Body of pancreas (tissue), 4 donors: Measurements from ENCODE around the gene GFOD1. TPM values are rescaled to one million over a fixed set of nuclear protein-coding genes. Genes with fewer than 3 reads are reported as not detected.

Experiments used
- ATAC-seq: fragments of 150-250 bp; one replicate; pipeline ENCODE4 v1.9.1; 2016
- DNase-seq, 4 donors: peaks; one replicate each; pipeline ENCODE4 v3.0.0-alpha.2; 2019
- H3K27ac ChIP-seq, 4 donors: fragments of 200-600 bp; sonication (generic); 1 replicate in 3 of 4; 2 replicates in 1 of 4; pipeline versions ENCODE4 v1.5.1 to v1.6.1; 2016 to 2019; ENCODE audit warnings: mild to moderate bottlenecking in 1 of 4, mixed read lengths in 1 of 4, moderate library complexity in 1 of 4
- H3K27me3 ChIP-seq, 2 donors: fragments of 200-600 bp; sonication (generic); one replicate each; pipeline ENCODE4 v1.6.0; 2016; ENCODE audit warnings: mild to moderate bottlenecking in 1 of 2
- H3K36me3 ChIP-seq, 2 donors: fragments of 200-600 bp; sonication (generic); replicated peaks in 1 of 2; 2 replicates each; pipeline ENCODE4 v1.5.1; 2016; ENCODE audit warnings: low read depth in 2 of 2; ENCODE audit not compliant: insufficient read depth in 1 of 2
- H3K4me1 ChIP-seq: fragments of 200-600 bp; sonication (generic); one replicate; pipeline ENCODE4 v1.6.0; 2016
- H3K4me3 ChIP-seq, 2 donors: fragments of 200-600 bp; sonication (generic); 1 replicate in 1 of 2; 2 replicates in 1 of 2; pipeline ENCODE4 v1.5.1; 2016 to 2019
- H3K9me3 ChIP-seq, 3 donors: fragments of 200-600 bp; sonication (generic); 1 replicate in 2 of 3; 2 replicates in 1 of 3; pipeline ENCODE4 v1.5.1; 2016
- CTCF ChIP-seq, 7 experiments: fragments of 450-650 bp in 4 of 7; fragments of 200-600 bp in 3 of 7; sonication (generic) in 3 of 7; IDR thresholded peaks; one replicate each; pipeline ENCODE4 v1.5.1; 2016 to 2019; ENCODE audit warnings: antibody characterized with exemption in 7 of 7
- POLR2A ChIP-seq, 3 donors: fragments of 450-650 bp; IDR thresholded peaks; one replicate each; pipeline ENCODE4 v1.6.1; 2016; ENCODE audit warnings: antibody characterized with exemption in 3 of 3, mild to moderate bottlenecking in 2 of 3
- WGBS, 2 donors: methylation state at CpG; one replicate each; pipeline ENCODE4 v1.1.5; 2017; 5-methylcytosine and 5-hydroxymethylcytosine counted together
- intact Hi-C: fragments of 100-400 bp; cut with DNase I; formaldehyde crosslinking; loops from one replicate; pipeline ENCODE4 v1.15.1; 2023
- total RNA-seq, 2 donors: library from RNA; depleted of rRNA; stranded (reverse); fragments of >200 nt; gene quantifications; one replicate each; pipeline ENCODE4 v1.1.0, GENCODE V29; 2016

Gene GFOD1
- total RNA-seq, 2 donors from 2014 or later, result 4.3 to 5.2 TPM

DNA sequence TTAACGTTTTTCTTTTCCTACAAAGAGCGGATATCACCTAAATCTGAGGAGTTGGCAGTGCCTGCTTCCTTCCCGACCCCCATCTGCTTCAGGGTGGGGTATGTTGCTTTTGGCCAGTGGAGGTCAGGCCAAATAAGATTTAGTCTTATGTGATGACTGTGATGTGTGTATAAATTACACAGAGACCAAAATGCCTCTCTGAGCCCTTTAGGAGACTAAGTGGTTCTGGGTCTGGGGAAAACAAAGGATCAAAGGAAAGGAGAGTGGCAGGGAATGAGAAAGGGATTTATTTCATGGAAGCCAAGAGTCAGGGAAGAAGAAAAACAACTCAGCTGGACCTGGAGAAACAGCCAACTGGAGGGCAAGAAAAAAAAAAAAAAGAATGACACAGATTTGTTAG, 120.0 kb downstream of the GFOD1 start:
- DNase-seq (no peak), ATAC-seq (no peak)
- Histone ChIP-seq H3K4me1 (peaks cover 7% of the 10 kb centered on the region), H3K9me3 (no peaks in the 10 kb centered on the region), H3K36me3 (no peaks in the 10 kb centered on the region), H3K4me3 (no peak overlapping the region), H3K27ac (no peak overlapping the region), H3K27me3 (no peaks in the 10 kb centered on the region)
- WGBS, 2 donors, result 39 to 77% methylated on average over 3 of the region's 3 CpGs
- intact Hi-C loops, result no loop called here
- TF ChIP-seq CTCF (IDR thresholded peaks at IDR 0.05), result no peak
- no peak for TF ChIP-seq POLR2A (IDR thresholded peaks at IDR 0.05)

DNA sequence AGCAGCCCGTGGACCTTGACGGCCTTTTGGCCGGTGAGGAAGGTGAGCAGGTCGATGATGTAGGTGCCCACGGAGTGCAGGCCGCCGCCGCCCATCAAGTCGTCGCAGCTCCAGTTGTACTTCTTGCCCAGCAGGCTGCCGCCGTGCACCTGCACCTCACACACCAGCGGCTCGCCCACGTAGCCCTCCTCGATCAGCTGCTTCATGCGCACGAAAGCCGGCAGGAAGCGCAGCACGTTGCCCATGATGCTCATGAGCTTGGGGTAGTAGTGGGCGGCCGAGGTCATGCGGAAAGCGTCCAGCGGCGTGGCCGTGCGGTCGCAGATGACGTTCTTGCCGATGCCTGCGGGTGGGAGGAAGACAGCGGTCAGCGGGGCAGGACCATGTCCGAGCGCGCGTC, 122.1 kb downstream of the GFOD1 start:
- H3K9me3 ChIP-seq, result no peaks in the 10 kb centered on the region
- DNase-seq (no peak), ATAC-seq (no peak)
- no peak overlapping the region for H3K27ac ChIP-seq
- 91 to 98% methylated on average over 28 to 31 of the region's 39 CpGs for WGBS, 2 donors
- H3K36me3 ChIP-seq, result no peaks in the 10 kb centered on the region
- H3K4me1 ChIP-seq, result peaks cover 7% of the 10 kb centered on the region
- intact Hi-C loops, result no loop called here
- no peak overlapping the region for H3K4me3 ChIP-seq
- TF ChIP-seq POLR2A (IDR thresholded peaks at IDR 0.05), result no peak
- TF ChIP-seq CTCF (IDR thresholded peaks at IDR 0.05), result no peak
- H3K27me3 ChIP-seq, result no peaks in the 10 kb centered on the region

DNA sequence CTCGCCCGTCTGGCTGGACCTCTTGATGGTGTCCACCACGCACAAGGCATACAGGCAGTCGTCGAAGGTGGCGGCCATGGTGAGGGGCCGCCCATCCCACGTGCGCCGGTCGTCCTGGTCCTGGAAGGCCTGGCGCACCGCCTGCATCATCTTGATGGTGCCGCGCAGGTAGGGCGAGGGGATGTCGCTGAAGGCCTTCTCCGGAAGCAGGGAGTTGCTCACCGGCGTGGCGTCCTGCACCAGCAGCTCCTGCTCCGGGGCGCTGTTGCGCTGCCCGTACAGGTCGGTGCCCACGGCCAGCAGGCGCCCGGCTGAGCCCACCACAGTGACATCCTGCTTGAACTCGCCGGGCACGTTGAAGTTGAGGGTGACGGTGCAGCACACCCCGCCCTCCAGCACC, 122.6 kb downstream of the GFOD1 start:
- H3K4me1 ChIP-seq, result peaks cover 7% of the 10 kb centered on the region
- intact Hi-C loops, result no loop called here
- no peak overlapping the region for H3K4me3 ChIP-seq
- WGBS, 2 donors, result 95% methylated on average over 30 of the region's 34 CpGs; no CpG with 5 or more reads in 1 of the 2 donors
- no peaks in the 10 kb centered on the region for H3K27me3 ChIP-seq
- no peaks in the 10 kb centered on the region for H3K9me3 ChIP-seq
- TF ChIP-seq POLR2A (IDR thresholded peaks at IDR 0.05) (no peak), CTCF (IDR thresholded peaks at IDR 0.05) (no peak)
- DNase-seq (no peak), ATAC-seq (no peak)
- H3K27ac ChIP-seq, result no peak overlapping the region
- H3K36me3 ChIP-seq, result no peaks in the 10 kb centered on the region

GRCh38 chr6:13362412-13362811, 125.0 kb downstream of the GFOD1 start:
- Histone ChIP-seq H3K27me3 (no peaks in the 10 kb centered on the region), H3K4me3 (no peak overlapping the region), H3K4me1 (no peaks in the 10 kb centered on the region), H3K36me3 (no peaks in the 10 kb centered on the region), H3K9me3 (no peaks in the 10 kb centered on the region), H3K27ac (no peak overlapping the region)
- TF ChIP-seq CTCF (IDR thresholded peaks at IDR 0.05) (no peak), POLR2A (IDR thresholded peaks at IDR 0.05) (no peak)
- WGBS, 2 donors, result 73 to 76% methylated on average over 5 of the region's 5 CpGs
- DNase-seq (no peak), ATAC-seq (no peak)
- intact Hi-C loops, result no loop called here

DNA sequence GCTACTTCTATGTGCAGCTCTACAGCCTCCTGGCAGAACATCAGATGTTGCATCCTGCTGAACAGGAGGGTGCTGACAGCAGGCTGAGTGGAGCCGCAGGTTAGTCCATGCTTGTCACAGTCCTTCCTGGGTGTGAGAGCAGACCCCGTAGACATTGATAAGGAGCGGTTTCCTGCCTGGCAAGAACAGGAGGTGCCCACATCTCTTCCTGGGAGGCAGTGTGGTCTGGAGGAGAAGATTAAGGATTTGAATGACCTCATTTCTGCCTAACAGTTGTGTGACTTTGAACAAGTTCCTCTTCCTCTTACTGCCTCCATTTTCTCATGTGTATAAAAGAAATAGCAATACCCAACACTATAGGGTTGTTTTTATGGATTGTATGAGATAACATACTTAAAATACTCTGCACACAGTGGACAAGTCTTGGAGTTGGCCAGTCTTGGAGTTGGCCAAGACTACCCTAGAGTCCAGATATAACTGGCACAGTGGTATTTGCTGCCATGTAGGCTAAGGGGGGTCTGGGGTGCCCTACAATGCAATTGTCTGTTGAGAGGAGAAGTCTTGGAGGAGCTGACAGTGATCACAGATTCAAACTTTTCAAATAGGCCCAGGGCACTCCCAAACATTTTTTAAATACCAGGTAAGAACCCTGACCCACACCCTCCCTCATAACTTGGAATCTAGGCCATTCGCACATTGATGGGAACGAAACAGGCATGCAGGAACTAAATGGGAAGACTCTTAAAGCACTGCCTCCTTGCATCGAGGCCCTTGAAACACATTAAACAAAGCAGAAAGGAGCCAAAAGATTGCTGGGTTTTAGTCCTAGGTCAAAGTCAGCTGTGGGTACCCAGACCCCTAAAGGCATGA, 126.5 kb downstream of the GFOD1 start:
- ATAC-seq (no peak), DNase-seq (no peak)
- H3K36me3 ChIP-seq, result no peaks in the 10 kb centered on the region
- no peak for TF ChIP-seq POLR2A (IDR thresholded peaks at IDR 0.05)
- TF ChIP-seq CTCF (IDR thresholded peaks at IDR 0.05), result no peak
- H3K4me1 ChIP-seq, result no peaks in the 10 kb centered on the region
- WGBS, 2 donors, result 81 to 89% methylated on average over 6 of the region's 6 CpGs
- no peaks in the 10 kb centered on the region for H3K27me3 ChIP-seq
- no peaks in the 10 kb centered on the region for H3K9me3 ChIP-seq
- no peak overlapping the region for H3K27ac ChIP-seq
- intact Hi-C loops, result no loop called here
- no peak overlapping the region for H3K4me3 ChIP-seq
